Measurements from ENCODE around the gene SNX6.
"Not testable (repeated sequence)": the region's sequence is repeated elsewhere in the genome, so short reads cannot be mapped to it uniquely, and the experiment has no call there.

SNX6 gene

GRCh38 chr14:34548472-34548981, 81.4 kb downstream of the SNX6 start:
- FAIRE-seq (no peak), DNase-seq (ENCODE audit: insufficient read length, low spot score) (no peak)
- TF ChIP-seq PAX5 (IDR thresholded peaks at IDR 0.05; ENCODE audit: insufficient read depth, low read length, severe bottlenecking) (no peak), POU2F2 (IDR thresholded peaks at IDR 0.05; ENCODE audit: low read depth, low read length) (no peak), TAF1 (IDR thresholded peaks at IDR 0.05; ENCODE audit: low read depth, low read length) (no peak), POLR2AphosphoS5 (IDR thresholded peaks at IDR 0.05; ENCODE audit: low read depth, low read length) (no peak)

DNA sequence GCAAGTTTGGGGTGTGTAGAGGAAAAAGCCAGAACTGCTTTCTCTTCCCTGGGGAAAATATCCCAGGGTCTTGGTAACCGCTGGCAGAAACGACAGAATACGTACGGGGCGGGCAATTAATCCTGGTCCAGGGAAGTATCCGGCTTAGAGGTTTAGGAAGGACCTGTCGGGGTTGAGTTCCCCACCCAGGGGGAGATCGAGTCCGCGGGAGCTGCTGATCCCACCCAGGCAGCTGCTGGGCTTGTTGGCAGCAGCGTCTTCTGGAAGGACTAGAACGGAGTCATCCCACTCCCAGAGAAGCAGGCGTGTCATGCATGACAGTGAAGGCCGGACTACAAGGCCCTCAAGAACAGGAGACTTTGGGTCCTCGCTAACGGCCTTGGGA, 82.8 kb downstream of the SNX6 start:
- FAIRE-seq; DNase-seq (ENCODE audit: insufficient read length, low spot score): not testable (repeated sequence)

- FAIRE-seq = peak; percentile 97
- not testable (repeated sequence) for DNase-seq (ENCODE audit: insufficient read length, low spot score)
These were observed 83.4 kb downstream of the SNX6 start for GRCh38 chr14:34546272-34547135.

DNA sequence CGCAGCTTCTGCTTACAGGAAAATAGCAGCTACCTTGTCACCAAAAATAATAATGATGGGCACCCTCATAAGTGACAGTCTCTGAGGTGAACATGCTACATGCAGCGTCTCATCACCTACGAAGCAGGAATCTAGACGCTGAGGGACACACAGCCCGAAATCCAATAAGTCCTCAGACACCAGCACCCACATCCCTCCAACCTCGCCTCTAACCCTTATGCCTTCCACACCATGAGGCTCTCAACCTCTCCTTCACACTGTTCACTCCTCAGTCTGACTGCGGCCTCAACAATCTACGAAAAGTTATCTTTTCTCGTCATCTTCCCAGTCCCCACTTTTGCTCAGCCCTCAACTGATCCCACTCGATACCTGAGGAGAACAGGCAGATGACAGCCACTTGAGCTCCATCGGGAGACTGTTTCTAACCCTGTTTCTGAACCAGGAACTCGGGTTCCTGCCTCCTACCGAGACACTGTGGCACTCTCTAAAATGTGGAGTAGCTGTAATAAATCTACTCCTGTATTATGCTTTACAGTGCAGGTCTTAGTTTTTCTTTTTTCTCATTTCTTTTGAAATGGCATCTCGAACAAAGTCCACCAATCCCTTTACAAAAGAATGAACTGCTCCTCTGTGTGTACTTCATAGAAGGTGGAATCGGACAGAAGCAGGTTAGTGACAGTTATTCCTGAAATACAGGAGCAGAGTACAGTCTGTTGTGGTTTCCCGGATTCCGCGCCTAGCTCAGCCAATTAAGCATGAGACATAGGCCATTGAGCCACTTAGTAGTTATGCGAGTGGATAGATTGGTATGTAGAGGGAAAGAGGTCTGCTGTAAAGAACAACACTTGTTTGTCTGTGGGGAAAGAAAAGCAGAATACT, 89.5 kb downstream of the SNX6 start:
- FAIRE-seq; DNase-seq (ENCODE audit: insufficient read length, low spot score): not testable (repeated sequence)

DNA sequence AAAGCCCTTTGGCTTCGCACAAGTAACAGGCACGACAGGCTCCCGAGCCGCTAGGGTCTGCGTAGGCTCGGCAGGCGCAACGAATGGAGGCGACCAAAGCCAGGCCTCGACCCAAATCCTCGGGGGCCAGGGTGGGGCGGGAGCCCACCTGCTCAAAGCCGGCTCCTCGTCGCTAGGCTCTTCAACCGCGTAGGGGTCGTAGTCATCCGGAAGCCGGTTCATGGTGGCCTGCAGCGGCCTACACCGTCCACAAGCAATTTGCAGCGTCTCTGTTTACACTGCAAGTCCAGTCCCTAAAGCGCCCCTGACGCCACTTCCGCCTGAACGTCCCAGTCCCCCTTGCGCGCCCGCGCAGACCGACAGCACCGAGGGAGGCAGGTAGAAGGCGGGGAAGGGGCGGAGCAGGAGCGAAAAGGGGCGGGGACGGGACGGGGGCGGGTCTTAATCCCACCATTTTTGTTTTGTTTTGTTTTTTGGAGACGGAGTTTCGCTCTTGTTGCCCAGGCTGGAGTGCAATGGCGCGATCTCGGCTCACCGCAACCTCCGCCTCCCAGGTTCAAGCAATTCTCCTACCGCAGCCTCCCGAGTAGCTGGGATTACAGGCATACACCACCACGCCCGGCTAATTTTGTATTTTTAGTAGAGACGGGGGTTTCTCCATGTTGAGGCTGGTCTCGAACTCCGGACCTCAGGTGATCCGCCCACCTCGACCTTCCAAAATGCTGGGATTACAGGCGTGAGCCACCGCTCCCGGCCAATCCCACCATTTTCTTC, 90.4 kb downstream of the SNX6 start, which contains the start of gene EAPP:
TSS of gene EAPP (minus strand) at position 295 of the 774 bp plus-strand sequence. CDS start at position 222, 73 bp downstream.
- FAIRE-seq = peak; percentile 89
- DNase-seq (ENCODE audit: insufficient read length, low spot score) = peak; percentile 96
- TF ChIP-seq POLR2AphosphoS5 (IDR thresholded peaks at IDR 0.05; ENCODE audit: low read depth, low read length) (peak; percentile 70; the same call in 1 of the 2 replicates), TAF1 (IDR thresholded peaks at IDR 0.05; ENCODE audit: low read depth, low read length) (peak; percentile 46; the same call in 1 of the 2 replicates), SPI1 (IDR thresholded peaks at IDR 0.05; ENCODE audit: low read depth, low read length) (peak; percentile 58), POLR2A (IDR thresholded peaks at IDR 0.05; ENCODE audit: low read depth, low read length) (peak; percentile 88), PAX5 (IDR thresholded peaks at IDR 0.05; ENCODE audit: insufficient read depth, low read length, severe bottlenecking) (no peak)

DNA sequence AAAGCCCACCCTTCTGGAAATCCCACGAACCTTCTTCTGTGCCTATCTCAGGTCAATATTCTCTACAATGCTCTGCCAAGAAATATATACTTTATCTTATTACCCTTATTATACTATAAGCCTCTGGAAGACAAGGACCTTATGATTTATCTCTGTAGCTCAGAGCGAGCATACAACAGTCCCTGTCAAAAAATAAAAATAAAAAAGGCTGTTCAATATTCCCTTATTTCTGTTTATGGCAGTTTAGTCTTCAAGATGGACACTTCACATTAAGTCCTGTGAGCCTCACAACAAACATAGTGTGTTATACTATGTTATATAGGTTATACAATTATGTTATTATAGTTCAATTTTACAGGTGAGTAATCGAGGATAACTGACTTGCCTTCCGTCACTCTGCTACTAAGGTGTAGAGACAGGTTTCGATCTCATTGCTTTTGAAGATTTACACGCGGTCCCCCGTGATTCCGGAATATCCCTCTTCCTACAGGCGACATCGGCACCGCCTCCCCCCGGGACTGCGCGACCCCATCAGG, 91.0 kb downstream of the SNX6 start:
- FAIRE-seq = no peak
- DNase-seq (ENCODE audit: insufficient read length, low spot score) = no peak
- TF ChIP-seq TAF1 (IDR thresholded peaks at IDR 0.05; ENCODE audit: low read depth, low read length) = no peak
- no peak for TF ChIP-seq POLR2A (IDR thresholded peaks at IDR 0.05; ENCODE audit: low read depth, low read length)
- TF ChIP-seq SPI1 (IDR thresholded peaks at IDR 0.05; ENCODE audit: low read depth, low read length) = no peak
- TF ChIP-seq PAX5 (IDR thresholded peaks at IDR 0.05; ENCODE audit: insufficient read depth, low read length, severe bottlenecking) = no peak
- TF ChIP-seq POU2F2 (IDR thresholded peaks at IDR 0.05; ENCODE audit: low read depth, low read length) = no peak
- no peak for TF ChIP-seq POLR2AphosphoS5 (IDR thresholded peaks at IDR 0.05; ENCODE audit: low read depth, low read length)

DNA sequence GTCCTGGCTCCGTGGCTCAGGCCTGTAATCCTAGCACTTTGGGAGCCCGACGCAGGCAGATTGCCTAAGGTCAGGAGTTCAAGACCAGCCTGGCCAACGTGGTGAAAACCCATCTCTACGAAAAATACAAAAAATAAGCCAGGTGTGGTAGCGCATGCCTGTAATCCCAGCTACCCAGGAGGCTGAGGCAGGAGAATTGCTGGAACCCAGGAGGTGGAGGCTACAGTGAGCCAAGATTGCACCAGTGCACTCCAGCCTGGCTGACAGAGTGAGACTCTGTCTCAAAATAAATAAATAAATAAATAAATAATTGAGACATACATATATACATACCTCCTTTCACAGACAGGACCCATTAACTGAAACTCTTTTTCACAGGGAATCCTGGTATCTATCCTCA, 91.9 kb downstream of the SNX6 start:
- DNase-seq (ENCODE audit: insufficient read length, low spot score); FAIRE-seq: not testable (repeated sequence)

DNA sequence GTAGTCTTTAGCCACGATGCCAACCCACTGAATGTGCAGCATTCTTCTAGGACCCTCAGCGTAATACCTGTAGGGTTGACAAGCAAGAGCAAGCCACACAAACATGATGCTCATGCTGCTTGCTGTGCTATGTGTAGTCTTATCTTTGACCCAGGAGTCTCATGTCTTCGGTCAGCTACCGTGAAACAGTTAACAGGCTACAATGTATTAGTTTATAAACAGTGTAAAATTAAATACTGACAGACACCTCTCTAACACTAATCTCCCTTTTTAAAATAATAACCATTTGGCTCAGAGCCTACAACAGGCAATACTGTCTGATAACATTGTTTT, 92.3 kb downstream of the SNX6 start:
- TF ChIP-seq POLR2A (IDR thresholded peaks at IDR 0.05; ENCODE audit: low read depth, low read length) (no peak), PAX5 (IDR thresholded peaks at IDR 0.05; ENCODE audit: insufficient read depth, low read length, severe bottlenecking) (no peak), POU2F2 (IDR thresholded peaks at IDR 0.05; ENCODE audit: low read depth, low read length) (no peak)
- FAIRE-seq (no peak), DNase-seq (ENCODE audit: insufficient read length, low spot score) (no peak)

DNA sequence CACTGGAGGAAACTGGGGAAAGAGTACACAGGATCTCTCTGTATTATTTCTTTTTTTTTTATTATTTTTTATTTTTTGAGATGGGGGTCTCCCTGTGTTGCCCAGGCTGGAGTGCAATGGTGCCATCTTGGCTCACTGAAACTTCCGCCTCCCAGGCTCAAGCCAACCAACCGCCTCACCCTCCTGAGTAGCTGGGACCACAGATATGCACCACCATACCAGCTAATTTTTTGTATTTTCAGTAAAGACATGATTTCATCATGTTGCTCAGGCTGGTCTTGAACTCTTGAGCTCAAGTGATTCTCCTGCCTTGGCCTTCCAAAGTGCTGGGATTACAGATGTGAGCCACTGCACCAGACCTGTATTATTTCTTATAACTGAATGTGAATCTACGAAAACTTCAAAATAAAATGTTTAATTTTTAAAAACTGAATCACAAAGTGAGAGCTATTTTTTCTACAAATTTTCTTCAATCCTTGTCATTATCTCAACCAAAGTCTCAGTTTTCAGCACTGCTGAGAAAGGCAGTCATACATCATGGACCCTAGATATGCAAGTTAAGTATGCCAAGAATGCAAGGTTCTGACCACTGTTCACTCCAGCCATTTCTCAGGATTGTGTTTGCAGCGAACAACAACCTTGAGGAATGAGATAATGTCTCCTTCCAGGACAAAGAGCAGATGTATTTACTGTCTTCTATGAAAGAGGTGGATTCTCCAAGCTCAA, 92.8 kb downstream of the SNX6 start:
- DNase-seq (ENCODE audit: insufficient read length, low spot score) = no peak
- no peak for FAIRE-seq
- TF ChIP-seq POLR2A (IDR thresholded peaks at IDR 0.05; ENCODE audit: low read depth, low read length) (no peak), POU2F2 (IDR thresholded peaks at IDR 0.05; ENCODE audit: low read depth, low read length) (no peak), PAX5 (IDR thresholded peaks at IDR 0.05; ENCODE audit: insufficient read depth, low read length, severe bottlenecking) (no peak), SPI1 (IDR thresholded peaks at IDR 0.05; ENCODE audit: low read depth, low read length) (no peak), POLR2AphosphoS5 (IDR thresholded peaks at IDR 0.05; ENCODE audit: low read depth, low read length) (no peak), TAF1 (IDR thresholded peaks at IDR 0.05; ENCODE audit: low read depth, low read length) (no peak)
